CD4-positive, CD25-positive, alpha-beta regulatory T cell (primary cell): ENCODE measurements around the gene CNGA3. TPM values are rescaled to one million over a fixed set of nuclear protein-coding genes. Genes with fewer than 3 reads are reported as not detected.

Experiments used
- ATAC-seq, 2 donors: fragments of 150-1000 bp; cut with Tn5 transposase; one replicate each; pipeline ENCODE4 v1.10.0; 2021; ENCODE audit warnings: low read depth in 2 of 2, moderate number of reproducible peaks in 2 of 2, moderate library complexity in 1 of 2
- DNase-seq, 3 donors: peaks; one replicate each; pipeline versions ENCODE4 v3.0.0 to v3.0.0-alpha.2; 2012 to 2022; ENCODE audit warnings: mixed read lengths in 1 of 3
- H3K27ac ChIP-seq: one replicate; pipeline ENCODE4 v1.7.0; 2013; ENCODE audit warnings: mild to moderate bottlenecking, low read length; ENCODE audit not compliant: insufficient read depth, poor library complexity, severe bottlenecking
- H3K27me3 ChIP-seq: one replicate; pipeline ENCODE4 v1.7.0; 2013; ENCODE audit warnings: low read length; ENCODE audit not compliant: control insufficient read depth, insufficient read depth
- H3K36me3 ChIP-seq: one replicate; pipeline ENCODE4 v1.7.0; 2013; ENCODE audit warnings: mild to moderate bottlenecking, low read length, moderate library complexity; ENCODE audit not compliant: control insufficient read depth, insufficient read depth
- H3K4me1 ChIP-seq: 2 replicates; pipeline ENCODE4 v1.7.0; 2013; ENCODE audit warnings: mild to moderate bottlenecking, low read length; ENCODE audit not compliant: insufficient read depth, control insufficient read depth, poor library complexity, severe bottlenecking
- H3K4me3 ChIP-seq: one replicate; pipeline ENCODE4 v1.7.0; 2013; ENCODE audit warnings: low read depth, mild to moderate bottlenecking, low read length, moderate library complexity
- H3K9me3 ChIP-seq, 2 experiments: 1 replicate in 1 of 2; 2 replicates in 1 of 2; pipeline ENCODE4 v1.7.0; 2013; ENCODE audit warnings: low read length in 2 of 2, mild to moderate bottlenecking in 1 of 2, moderate library complexity in 1 of 2; ENCODE audit not compliant: control insufficient read depth in 2 of 2
- H3K27ac Mint-ChIP-seq, 3 donors: one replicate each; pipeline ENCODE4 v1.8.0; 2020 to 2022; ENCODE audit warnings: mild to moderate bottlenecking in 3 of 3, mixed read lengths in 3 of 3, moderate library complexity in 2 of 3
- H3K27me3 Mint-ChIP-seq: one replicate; pipeline ENCODE4 v1.8.0; 2022; ENCODE audit warnings: mild to moderate bottlenecking, mixed read lengths
- H3K36me3 Mint-ChIP-seq: one replicate; pipeline ENCODE4 v1.8.0; 2020; ENCODE audit warnings: mixed read lengths
- H3K4me1 Mint-ChIP-seq, 4 donors: one replicate each; pipeline ENCODE4 v1.8.0; 2020 to 2022; ENCODE audit warnings: mixed read lengths in 4 of 4, mild to moderate bottlenecking in 1 of 4
- H3K4me3 Mint-ChIP-seq, 4 donors: one replicate each; pipeline ENCODE4 v1.8.0; 2020 to 2022; ENCODE audit warnings: mild to moderate bottlenecking in 4 of 4, mixed read lengths in 4 of 4, moderate library complexity in 3 of 4
- H3K9me3 Mint-ChIP-seq, 7 donors: one replicate each; pipeline ENCODE4 v1.8.0; 2020 to 2022; ENCODE audit warnings: mixed read lengths in 7 of 7, mild to moderate bottlenecking in 3 of 7, moderate library complexity in 2 of 7
- polyA plus RNA-seq, 4 donors: library from polyadenylated mRNA; unstranded; fragments of 300-500 nt; fragmentation: Illumina TruSeq; gene quantifications; one replicate each; pipeline ENCODE4 v1.2.3, GENCODE V29; 2021
- total RNA-seq: library from RNA; stranded (reverse); gene quantifications from one replicate; pipeline ENCODE4 v1.2.3, GENCODE V29; 2022

Gene CNGA3
- total and polyA plus RNA-seq, 5 donors from 2014 or later = not detected

DNA sequence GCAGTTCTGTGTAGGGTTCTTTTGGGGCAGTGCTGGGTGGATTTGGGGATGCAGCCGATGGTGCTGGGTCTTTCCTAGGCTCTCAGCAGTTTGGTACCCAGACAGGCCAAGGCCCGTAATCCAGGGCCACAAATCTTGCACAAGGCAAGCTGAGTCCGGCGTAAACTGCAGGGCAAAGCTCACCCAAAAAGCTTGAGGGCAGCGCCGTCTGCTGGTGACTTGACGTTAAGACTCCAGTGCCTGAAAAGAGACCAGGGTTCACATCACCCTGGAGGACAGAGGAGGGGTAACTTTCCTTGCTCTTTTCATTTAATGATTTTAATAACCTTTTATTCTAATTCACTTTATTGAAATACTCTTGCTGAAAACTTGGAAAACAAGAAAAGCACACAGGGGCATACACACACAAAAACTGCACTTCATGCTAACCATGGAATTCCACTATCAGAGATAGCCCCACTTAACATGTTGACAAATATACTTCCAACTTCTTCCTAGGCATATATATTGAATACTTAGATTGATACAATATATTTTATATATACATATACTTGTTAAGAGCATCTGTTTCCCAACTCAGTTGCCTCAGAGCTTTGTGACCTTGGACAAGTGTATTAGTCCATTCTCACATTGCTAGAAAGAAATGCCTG, 38.9 kb downstream of the CNGA3 start:
- H3K27ac Mint-ChIP-seq = no peak overlapping the region
- H3K4me3 Mint-ChIP-seq = no peak overlapping the region

DNA sequence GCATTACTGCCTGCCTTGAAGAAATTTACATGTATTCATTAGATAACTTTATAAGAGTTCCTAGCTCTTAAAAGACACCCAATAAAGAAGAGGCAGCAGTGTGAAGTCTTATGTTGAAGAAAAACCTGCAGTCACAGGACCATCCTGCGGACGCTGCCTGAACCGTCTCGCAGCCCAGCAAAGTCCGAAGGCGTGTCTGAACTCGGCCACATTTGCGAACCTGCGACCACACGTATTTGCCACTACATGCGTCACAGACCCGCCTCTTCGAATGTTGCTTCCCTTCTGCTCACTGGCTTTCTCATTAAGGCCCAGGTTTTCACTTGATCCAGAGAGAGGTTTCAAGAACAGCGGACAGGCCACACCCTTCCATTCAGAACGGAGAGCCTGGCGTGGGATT, 41.2 kb downstream of the CNGA3 start:
- H3K4me3 ChIP-seq = no peak overlapping the region
- H3K36me3 Mint-ChIP-seq = no peaks in the 10 kb centered on the region
- ATAC-seq = no peak

More for the DNA sequence above, 38.9 kb downstream of the CNGA3 start:
- no peaks in the 10 kb centered on the region for H3K9me3 ChIP-seq
- Mint-ChIP-seq H3K4me1 (peaks cover 0 to 6% (median 0%) of the 10 kb centered on the region in 4 donors), H3K9me3 (no peaks in the 10 kb centered on the region), H3K36me3 (no peaks in the 10 kb centered on the region), H3K27me3 (peaks cover 12% of the 10 kb centered on the region)
- H3K4me1 ChIP-seq = no peaks in the 10 kb centered on the region
- no peaks in the 10 kb centered on the region for H3K36me3 ChIP-seq
- DNase-seq = peak; percentile 35 to 73 (median 55)
- no peak overlapping the region for H3K27ac ChIP-seq
- peaks cover 2% of the 10 kb centered on the region for H3K27me3 ChIP-seq
- ATAC-seq = peak; percentile 69 to 77
- H3K4me3 ChIP-seq = no peak overlapping the region

GRCh38 chr2:98388081-98388480, 41.8 kb downstream of the CNGA3 start:
- ATAC-seq (no peak), DNase-seq (no peak)
- no peak overlapping the region for H3K27ac Mint-ChIP-seq

More for the DNA sequence above, 41.2 kb downstream of the CNGA3 start:
- no peak for DNase-seq
- Mint-ChIP-seq H3K9me3 (peaks cover 0 to 2% (median 0%) of the 10 kb centered on the region in 7 donors), H3K4me1 (peaks cover 0 to 6% (median 0%) of the 10 kb centered on the region in 4 donors), H3K27me3 (peaks cover 12% of the 10 kb centered on the region), H3K4me3 (no peak overlapping the region), H3K27ac (no peak overlapping the region)
- Histone ChIP-seq H3K27me3 (peaks cover 2% of the 10 kb centered on the region), H3K36me3 (no peaks in the 10 kb centered on the region), H3K9me3 (no peaks in the 10 kb centered on the region), H3K27ac (no peak overlapping the region), H3K4me1 (no peaks in the 10 kb centered on the region)

DNA sequence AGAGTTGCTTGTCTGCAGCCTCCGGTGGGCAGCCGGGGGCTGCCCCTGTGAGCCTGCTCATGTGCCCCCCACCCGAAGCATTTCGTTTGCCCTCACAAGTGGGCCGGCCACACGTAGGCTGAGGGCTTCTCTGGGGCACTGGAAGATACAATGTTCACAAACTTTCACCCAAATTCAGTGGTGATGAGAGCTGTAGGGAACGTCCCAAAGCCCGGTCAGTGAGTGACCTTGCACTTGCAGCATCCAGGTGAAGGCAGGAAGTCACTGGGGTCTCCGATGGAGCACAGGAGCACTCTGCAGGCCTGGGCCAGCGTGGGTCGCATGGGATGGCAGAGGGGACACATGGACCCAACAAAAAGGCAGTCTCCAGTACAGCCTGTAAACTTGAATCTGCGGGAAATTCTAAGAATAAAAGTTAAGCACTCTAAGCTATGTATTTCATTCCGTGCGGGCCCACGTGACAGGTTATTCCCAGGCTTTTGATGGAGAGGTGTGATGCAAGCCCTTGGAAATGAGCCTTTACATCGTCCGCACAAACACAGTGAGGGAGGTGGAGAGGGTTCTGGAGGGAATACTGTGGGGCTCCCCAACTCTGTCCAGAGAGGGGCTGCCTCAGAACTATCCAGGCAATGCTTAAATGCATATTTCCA, 42.5 kb downstream of the CNGA3 start:
- H3K9me3 Mint-ChIP-seq = peaks cover 0 to 2% (median 0%) of the 10 kb centered on the region in 7 donors
- H3K4me3 Mint-ChIP-seq = no peak overlapping the region
- DNase-seq = no peak
- ATAC-seq = no peak
- Histone ChIP-seq H3K4me3 (no peak overlapping the region), H3K36me3 (no peaks in the 10 kb centered on the region), H3K27ac (no peak overlapping the region), H3K27me3 (peaks cover 2% of the 10 kb centered on the region), H3K4me1 (no peaks in the 10 kb centered on the region), H3K9me3 (no peaks in the 10 kb centered on the region)
- no peak overlapping the region for H3K27ac Mint-ChIP-seq
- H3K27me3 Mint-ChIP-seq = peaks cover 16% of the 10 kb centered on the region
- no peaks in the 10 kb centered on the region for H3K36me3 Mint-ChIP-seq
- H3K4me1 Mint-ChIP-seq = peaks cover 0 to 6% (median 0%) of the 10 kb centered on the region in 4 donors

More at GRCh38 chr2:98388081-98388480, 41.8 kb downstream of the CNGA3 start:
- Histone ChIP-seq H3K9me3 (no peaks in the 10 kb centered on the region), H3K4me1 (no peaks in the 10 kb centered on the region), H3K27ac (no peak overlapping the region), H3K36me3 (no peaks in the 10 kb centered on the region), H3K27me3 (peaks cover 2% of the 10 kb centered on the region), H3K4me3 (no peak overlapping the region)
- no peak overlapping the region for H3K4me3 Mint-ChIP-seq
- H3K27me3 Mint-ChIP-seq = peaks cover 12% of the 10 kb centered on the region
- H3K36me3 Mint-ChIP-seq = no peaks in the 10 kb centered on the region
- peaks cover 0 to 6% (median 0%) of the 10 kb centered on the region in 4 donors for H3K4me1 Mint-ChIP-seq
- peaks cover 0 to 2% (median 0%) of the 10 kb centered on the region in 7 donors for H3K9me3 Mint-ChIP-seq

DNA sequence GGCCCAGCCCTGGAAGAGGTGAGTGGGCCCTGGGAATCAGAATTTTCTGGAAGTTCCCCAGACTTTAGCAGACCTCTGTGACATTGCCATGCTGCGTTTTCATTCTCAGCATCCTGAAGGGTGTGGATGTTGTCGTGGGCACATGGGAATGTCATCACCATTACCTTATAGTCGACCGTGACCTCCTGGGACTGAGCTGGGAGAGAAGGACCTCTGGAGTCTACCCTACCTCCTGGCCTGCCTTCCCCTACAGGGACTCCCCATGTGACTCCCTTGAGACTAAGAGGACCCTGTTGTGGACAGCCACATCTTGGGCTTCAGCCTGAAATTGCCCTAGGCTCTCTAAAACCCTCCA, 43.0 kb downstream of the CNGA3 start:
- ATAC-seq = no peak
- peaks cover 2% of the 10 kb centered on the region for H3K27me3 ChIP-seq
- no peak for DNase-seq
- no peaks in the 10 kb centered on the region for H3K36me3 ChIP-seq
- H3K36me3 Mint-ChIP-seq = no peaks in the 10 kb centered on the region
- no peaks in the 10 kb centered on the region for H3K4me1 ChIP-seq
- H3K27ac ChIP-seq = no peak overlapping the region
- H3K9me3 Mint-ChIP-seq = peaks cover 0 to 2% (median 0%) of the 10 kb centered on the region in 7 donors
- no peaks in the 10 kb centered on the region for H3K9me3 ChIP-seq
- H3K4me3 ChIP-seq = no peak overlapping the region
- peaks cover 18% of the 10 kb centered on the region for H3K27me3 Mint-ChIP-seq
- peaks cover 0 to 6% (median 0%) of the 10 kb centered on the region in 4 donors for H3K4me1 Mint-ChIP-seq
- no peak overlapping the region for H3K4me3 Mint-ChIP-seq
- no peak overlapping the region for H3K27ac Mint-ChIP-seq

DNA sequence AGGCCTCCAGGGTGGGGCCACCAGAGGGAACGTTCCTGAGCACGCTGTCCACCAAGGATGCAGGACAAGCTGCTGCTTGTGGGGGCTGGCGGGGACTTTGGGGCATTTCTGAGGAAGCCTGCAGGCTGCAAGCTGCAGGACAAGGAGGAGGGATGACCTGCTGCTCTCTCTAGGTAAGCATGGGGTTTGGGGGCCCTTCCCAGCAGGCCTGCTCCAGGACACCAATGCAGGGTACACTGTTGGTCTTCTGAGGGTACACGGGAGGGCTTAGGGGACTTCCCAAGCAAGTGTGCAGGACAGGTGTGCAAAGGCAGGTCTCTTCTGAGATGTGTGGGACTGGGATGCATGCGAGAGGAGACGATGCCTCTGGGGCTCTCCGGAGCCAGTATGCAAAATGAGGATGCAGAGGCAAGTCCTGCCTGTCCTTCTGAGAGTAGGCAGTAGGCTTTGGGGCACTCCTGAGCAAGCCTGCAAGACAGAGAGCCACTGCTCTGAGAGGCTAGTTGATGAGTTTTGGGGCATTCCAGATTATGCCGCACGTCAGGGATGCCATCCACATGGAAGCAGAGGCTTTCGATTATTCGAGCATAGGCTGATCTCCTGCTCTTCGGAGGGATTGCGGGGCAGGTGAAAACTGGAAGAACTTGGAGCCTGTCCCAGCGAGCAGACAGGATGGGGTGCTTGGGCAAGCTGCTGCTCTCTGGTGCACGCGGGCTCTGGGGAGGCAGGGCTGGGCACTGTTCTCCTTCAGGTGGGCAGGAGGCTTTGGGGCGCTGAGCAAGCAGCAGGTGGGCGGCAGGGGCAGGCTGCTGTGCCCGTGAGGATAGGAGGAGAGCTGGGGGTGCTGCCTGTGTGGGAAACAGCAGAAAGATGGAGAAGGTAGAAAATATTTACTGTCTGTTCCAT, 44.6 kb downstream of the CNGA3 start:
- no peaks in the 10 kb centered on the region for H3K36me3 ChIP-seq
- H3K4me3 ChIP-seq = no peak overlapping the region
- Mint-ChIP-seq H3K9me3 (peaks cover 0 to 2% (median 0%) of the 10 kb centered on the region in 7 donors), H3K4me3 (no peak overlapping the region), H3K36me3 (no peaks in the 10 kb centered on the region), H3K4me1 (no peaks in the 10 kb centered on the region), H3K27me3 (peaks cover 18% of the 10 kb centered on the region), H3K27ac (no peak overlapping the region)
- no peak for ATAC-seq
- no peak overlapping the region for H3K27ac ChIP-seq
- DNase-seq = no peak
- H3K9me3 ChIP-seq = no peaks in the 10 kb centered on the region
- peaks cover 2% of the 10 kb centered on the region for H3K27me3 ChIP-seq
- no peaks in the 10 kb centered on the region for H3K4me1 ChIP-seq

GRCh38 chr2:98391581-98392270, 45.5 kb downstream of the CNGA3 start:
- no peak overlapping the region for H3K27ac ChIP-seq
- Mint-ChIP-seq H3K9me3 (peaks cover 0 to 2% (median 0%) of the 10 kb centered on the region in 7 donors), H3K4me3 (no peak overlapping the region), H3K27ac (no peak overlapping the region), H3K27me3 (peaks cover 18% of the 10 kb centered on the region), H3K4me1 (no peaks in the 10 kb centered on the region), H3K36me3 (no peaks in the 10 kb centered on the region)
- H3K36me3 ChIP-seq = no peaks in the 10 kb centered on the region
- DNase-seq (no peak), ATAC-seq (no peak)
- no peaks in the 10 kb centered on the region for H3K27me3 ChIP-seq
- H3K4me1 ChIP-seq = no peaks in the 10 kb centered on the region
- H3K9me3 ChIP-seq = no peaks in the 10 kb centered on the region
- no peak overlapping the region for H3K4me3 ChIP-seq
